HUDEP-2 (cell line): ENCODE measurements around the gene TMEM117.
"Not testable (repeated sequence)": the region's sequence is repeated elsewhere in the genome, so short reads cannot be mapped to it uniquely, and the experiment has no call there.

Experiments
- DNase-seq, 76 experiments: peaks; one replicate each; lab custom pipeline; 2025; ENCODE audit not compliant: unreplicated experiment in 76 of 76; lab: John Stamatoyannopoulos, UW

Gene TMEM117

GRCh38 chr12:44015333-44015941 is 179.6 kb downstream of the TMEM117 start:
- DNase-seq: peak in 24 of 76 experiments; percentile 1 to 51 (median 28)

GRCh38 chr12:44017216-44017615 is 181.3 kb downstream of the TMEM117 start:
- no peak for DNase-seq

- DNase-seq: no peak
Observed at GRCh38 chr12:44019118-44019517, 183.2 kb downstream of the TMEM117 start.

- no peak for DNase-seq
Observed at GRCh38 chr12:44020555-44020954, 184.7 kb downstream of the TMEM117 start.

GRCh38 chr12:44021471-44021971 is 185.6 kb downstream of the TMEM117 start:
- DNase-seq: peak in 3 of 76 experiments; percentile 6 to 11 (median 7)

GRCh38 chr12:44025499-44025898 is 189.6 kb downstream of the TMEM117 start:
- DNase-seq: no peak

- no peak for DNase-seq
Observed at GRCh38 chr12:44026046-44026445, 190.2 kb downstream of the TMEM117 start.

GRCh38 chr12:44026926-44027325 is 191.0 kb downstream of the TMEM117 start:
- not testable (repeated sequence) for DNase-seq

- DNase-seq: no peak
Observed at GRCh38 chr12:44029194-44029593, 193.3 kb downstream of the TMEM117 start.

GRCh38 chr12:44031472-44032185 is 195.7 kb downstream of the TMEM117 start:
- DNase-seq: no peak

- DNase-seq: no peak
Observed at GRCh38 chr12:44034906-44035305, 199.0 kb downstream of the TMEM117 start.

GRCh38 chr12:44036875-44037443 is 201.1 kb downstream of the TMEM117 start:
- no peak for DNase-seq

- no peak for DNase-seq
Observed at GRCh38 chr12:44038411-44038810, 202.5 kb downstream of the TMEM117 start.

- DNase-seq: peak in 4 of 76 experiments; percentile 4 to 30 (median 14)
Observed at GRCh38 chr12:44044491-44044890, 208.6 kb downstream of the TMEM117 start.

- no peak for DNase-seq
Observed at GRCh38 chr12:44046732-44047417, 211.0 kb downstream of the TMEM117 start.

- no peak for DNase-seq
Observed at GRCh38 chr12:44052554-44052953, 216.7 kb downstream of the TMEM117 start.

- DNase-seq: no peak
Observed at GRCh38 chr12:44053549-44054127, 217.8 kb downstream of the TMEM117 start.

- DNase-seq: no peak
Observed at GRCh38 chr12:44054281-44054680, 218.4 kb downstream of the TMEM117 start.

GRCh38 chr12:44058366-44058765 is 222.5 kb downstream of the TMEM117 start:
- DNase-seq: no peak

- no peak for DNase-seq
Observed at GRCh38 chr12:44059476-44059875, 223.6 kb downstream of the TMEM117 start.

GRCh38 chr12:44063671-44064070 is 227.8 kb downstream of the TMEM117 start:
- no peak for DNase-seq
